Endodermal cell (in vitro differentiated cells): ENCODE measurements around the gene LLCFC1. TPM values are rescaled to one million over a fixed set of nuclear protein-coding genes. Genes with fewer than 3 reads are reported as not detected.

Experiments used
- DNase-seq: peaks from one replicate; pipeline ENCODE4 v3.0.0-alpha.2; 2017
- H3K27ac ChIP-seq: 2 replicates; pipeline ENCODE4 v1.5.1; 2013; ENCODE audit warnings: mild to moderate bottlenecking, low read depth, low read length, moderate library complexity
- H3K27me3 ChIP-seq: 2 replicates; pipeline ENCODE4 v1.6.1; 2013; ENCODE audit warnings: mild to moderate bottlenecking, low read length, moderate library complexity; ENCODE audit not compliant: insufficient read depth, control insufficient read depth, poor library complexity, severe bottlenecking
- H3K36me3 ChIP-seq: 2 replicates; pipeline ENCODE4 v1.7.0; 2013; ENCODE audit warnings: mild to moderate bottlenecking, low read length, moderate library complexity; ENCODE audit not compliant: control insufficient read depth, insufficient read depth
- H3K4me1 ChIP-seq: one replicate; pipeline ENCODE4 v1.7.0; 2013; ENCODE audit warnings: low read length; ENCODE audit not compliant: control insufficient read depth, insufficient read depth
- H3K4me3 ChIP-seq: 2 replicates; pipeline ENCODE4 v1.5.1; 2013; ENCODE audit warnings: mild to moderate bottlenecking, low read length, moderate library complexity
- H3K9ac ChIP-seq: 2 replicates; pipeline ENCODE4 v1.6.1; 2013; ENCODE audit warnings: mild to moderate bottlenecking, low read length, moderate library complexity; ENCODE audit not compliant: poor library complexity, severe bottlenecking; ENCODE audit errors: extremely low read depth
- H3K9me3 ChIP-seq: 2 replicates; pipeline ENCODE4 v1.6.1; 2013; ENCODE audit warnings: mild to moderate bottlenecking, low read length, moderate library complexity; ENCODE audit not compliant: control insufficient read depth
- H3K27ac Mint-ChIP-seq: 2 replicates; pipeline ENCODE4 v1.8.0; 2020; ENCODE audit warnings: mixed read lengths
- H3K27me3 Mint-ChIP-seq: 2 replicates; pipeline ENCODE4 v1.8.0; 2021; ENCODE audit warnings: mild to moderate bottlenecking, mixed read lengths; ENCODE audit not compliant: insufficient read depth
- H3K36me3 Mint-ChIP-seq: 2 replicates; pipeline ENCODE4 v1.8.0; 2020; ENCODE audit warnings: low read depth, mixed read lengths
- H3K4me1 Mint-ChIP-seq: 2 replicates; pipeline ENCODE4 v1.8.0; 2020; ENCODE audit warnings: mixed read lengths
- H3K4me3 Mint-ChIP-seq: 2 replicates; pipeline ENCODE4 v1.8.0; 2020; ENCODE audit warnings: mild to moderate bottlenecking, moderate library complexity, mixed read lengths
- H3K9me3 Mint-ChIP-seq: 2 replicates; pipeline ENCODE4 v1.8.0; 2020; ENCODE audit warnings: mild to moderate bottlenecking, mixed read lengths
- WGBS, 2 experiments: methylation state at CpG; one replicate each; pipeline versions ENCODE4 v1.1.5 to v1.1.7; 2013; ENCODE audit warnings: missing lambda C conversion rate in 2 of 2, mixed read lengths in 1 of 2; ENCODE audit not compliant: insufficient coverage in 1 of 2, insufficient read length in 1 of 2; 5-methylcytosine and 5-hydroxymethylcytosine counted together
- total RNA-seq, 2 donors: library from RNA; stranded (reverse); fragmentation: NEBNext Ultra II Directional in 1 of 2; extraction: Animal tissue kit (Norgen Biotek cat#: 25700) in 1 of 2; gene quantifications; 2 replicates in 1 of 2; 3 replicates in 1 of 2; pipeline ENCODE4 v1.2.1, GENCODE V29; 2021
- TF ChIP-seq, protein P1 (sequence below): fragments of 200-600 bp; sonication (generic); conservative IDR thresholded peaks from 2 replicates; pipeline ENCODE4 v1.5.0; 2021; ENCODE audit warnings: antibody characterized with exemption, mild to moderate bottlenecking

LLCFC1 gene
- total RNA-seq, 2 donors from 2014 or later = not detected

DNA sequence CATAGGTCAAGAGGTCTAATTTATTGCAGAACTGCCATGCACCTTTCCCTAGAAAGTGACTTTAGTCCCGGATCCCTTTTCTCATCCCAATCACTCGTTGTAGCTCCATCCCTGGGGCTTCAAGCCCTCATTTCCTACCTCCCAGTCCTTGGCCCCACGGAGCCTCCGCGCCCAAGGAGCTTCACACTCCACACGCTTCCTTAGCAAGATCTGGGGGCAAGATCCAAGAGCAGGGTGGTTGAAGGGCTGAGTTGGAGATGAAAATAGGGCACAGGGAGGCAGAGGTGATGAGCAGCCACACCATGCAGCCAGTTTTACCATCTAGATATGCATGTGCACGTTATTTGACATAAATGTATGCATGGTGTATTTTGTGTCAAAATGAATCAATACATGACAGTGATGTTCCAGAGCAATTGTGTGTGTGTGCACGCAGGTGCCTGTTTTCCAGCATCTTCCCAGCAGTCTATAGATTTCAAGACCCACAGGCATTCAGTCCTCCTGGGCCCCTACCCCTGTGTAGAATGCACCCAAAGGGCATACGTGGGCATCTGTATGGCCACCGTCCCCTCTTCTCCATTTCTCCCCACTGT, 47.7 kb upstream of the LLCFC1 start:
- Mint-ChIP-seq H3K9me3 (peaks cover 4% of the 10 kb centered on the region), H3K27me3 (peaks cover 28% of the 10 kb centered on the region), H3K36me3 (no peaks in the 10 kb centered on the region), H3K27ac (no peak overlapping the region), H3K4me3 (no peak overlapping the region), H3K4me1 (peaks cover 14% of the 10 kb centered on the region)
- Histone ChIP-seq H3K9me3 (no peaks in the 10 kb centered on the region), H3K4me3 (no peak overlapping the region), H3K27me3 (no peaks in the 10 kb centered on the region), H3K4me1 (no peaks in the 10 kb centered on the region), H3K36me3 (no peaks in the 10 kb centered on the region), H3K9ac (no peak overlapping the region), H3K27ac (no peak overlapping the region)
- 89 to 92% methylated on average over 4 to 10 of the region's 10 CpGs for WGBS, 2 experiments
- TF ChIP-seq, protein P1, sequence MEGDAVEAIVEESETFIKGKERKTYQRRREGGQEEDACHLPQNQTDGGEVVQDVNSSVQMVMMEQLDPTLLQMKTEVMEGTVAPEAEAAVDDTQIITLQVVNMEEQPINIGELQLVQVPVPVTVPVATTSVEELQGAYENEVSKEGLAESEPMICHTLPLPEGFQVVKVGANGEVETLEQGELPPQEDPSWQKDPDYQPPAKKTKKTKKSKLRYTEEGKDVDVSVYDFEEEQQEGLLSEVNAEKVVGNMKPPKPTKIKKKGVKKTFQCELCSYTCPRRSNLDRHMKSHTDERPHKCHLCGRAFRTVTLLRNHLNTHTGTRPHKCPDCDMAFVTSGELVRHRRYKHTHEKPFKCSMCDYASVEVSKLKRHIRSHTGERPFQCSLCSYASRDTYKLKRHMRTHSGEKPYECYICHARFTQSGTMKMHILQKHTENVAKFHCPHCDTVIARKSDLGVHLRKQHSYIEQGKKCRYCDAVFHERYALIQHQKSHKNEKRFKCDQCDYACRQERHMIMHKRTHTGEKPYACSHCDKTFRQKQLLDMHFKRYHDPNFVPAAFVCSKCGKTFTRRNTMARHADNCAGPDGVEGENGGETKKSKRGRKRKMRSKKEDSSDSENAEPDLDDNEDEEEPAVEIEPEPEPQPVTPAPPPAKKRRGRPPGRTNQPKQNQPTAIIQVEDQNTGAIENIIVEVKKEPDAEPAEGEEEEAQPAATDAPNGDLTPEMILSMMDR = no peak
- DNase-seq = peak; percentile 39

DNA sequence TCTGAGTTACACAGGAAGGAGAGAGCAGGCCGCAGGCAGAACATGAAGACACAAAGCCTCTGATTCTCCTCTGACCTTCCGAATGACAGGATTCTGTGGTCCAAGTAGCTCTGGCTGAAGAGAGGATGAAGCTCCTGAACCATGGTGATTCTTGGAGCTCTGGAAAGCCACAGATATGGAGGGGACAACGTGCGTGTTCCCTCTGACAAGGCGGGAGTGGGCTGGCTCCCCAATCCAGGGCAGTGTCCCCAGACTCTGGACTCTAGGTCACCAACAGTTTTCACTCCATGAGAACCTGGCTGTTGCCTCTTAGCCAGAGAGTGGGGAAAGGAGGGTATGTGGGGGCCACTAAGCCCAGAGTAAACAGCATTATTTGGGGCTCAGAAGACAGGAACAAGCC, 46.3 kb upstream of the LLCFC1 start:
- Histone ChIP-seq H3K4me1 (no peaks in the 10 kb centered on the region), H3K27ac (no peak overlapping the region), H3K4me3 (no peak overlapping the region), H3K27me3 (peaks cover 9% of the 10 kb centered on the region), H3K9ac (no peak overlapping the region), H3K9me3 (no peaks in the 10 kb centered on the region), H3K36me3 (no peaks in the 10 kb centered on the region)
- TF ChIP-seq, protein P1 = no peak
- DNase-seq = peak; percentile 17
- Mint-ChIP-seq H3K27me3 (peaks cover 38% of the 10 kb centered on the region), H3K36me3 (no peaks in the 10 kb centered on the region), H3K9me3 (peaks cover 4% of the 10 kb centered on the region), H3K4me1 (peaks cover 13% of the 10 kb centered on the region), H3K27ac (no peak overlapping the region), H3K4me3 (no peak overlapping the region)
- whole genome bisulfite sequencing, 2 experiments = 87 to 94% methylated on average over 5 of the region's 5 CpGs

DNA sequence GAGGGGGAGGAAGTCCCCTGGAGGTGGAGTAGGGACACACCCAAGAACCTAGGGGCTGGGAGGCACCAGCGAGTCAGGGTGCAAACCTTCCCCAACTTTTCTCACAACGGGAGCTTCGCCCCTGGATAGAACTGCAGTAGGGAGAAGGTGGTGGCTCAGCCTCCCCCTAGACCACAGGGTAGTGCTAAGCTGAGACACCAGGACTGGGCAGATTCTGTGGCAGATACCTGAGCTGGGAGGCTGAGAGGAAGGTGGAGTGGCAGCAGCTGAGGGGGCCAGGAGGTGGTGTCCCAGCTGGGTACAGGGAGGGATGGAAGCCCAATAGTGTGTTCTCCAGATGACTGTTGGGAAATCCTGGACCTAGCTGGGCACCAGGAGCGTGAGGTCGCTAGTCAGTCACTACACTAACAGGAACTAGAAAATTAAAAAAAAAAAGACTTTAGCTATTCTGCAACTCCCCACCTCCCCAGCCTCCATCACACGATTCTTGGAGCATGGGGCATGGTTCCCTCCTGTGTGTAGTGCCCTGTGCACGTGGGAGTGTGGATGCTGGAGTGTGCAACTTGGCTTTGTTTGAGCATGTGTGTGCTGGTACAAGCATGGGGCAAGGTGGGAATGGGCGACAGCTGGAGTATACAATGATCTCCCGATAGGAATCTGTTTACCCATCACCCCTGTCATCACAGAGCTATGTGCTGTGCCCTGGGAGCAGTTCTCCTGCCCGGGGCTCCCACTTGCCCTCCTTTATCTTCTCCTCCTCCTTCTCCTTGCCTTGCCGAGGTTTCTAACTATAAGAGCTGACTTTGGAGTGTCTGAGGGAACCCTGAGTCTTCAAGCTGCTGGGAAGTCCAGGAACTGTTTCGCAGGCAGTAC, 44.9 kb upstream of the LLCFC1 start:
- H3K36me3 Mint-ChIP-seq = no peaks in the 10 kb centered on the region
- DNase-seq = peak; percentile 25
- H3K4me1 Mint-ChIP-seq = peaks cover 20% of the 10 kb centered on the region
- no peak overlapping the region for H3K4me3 Mint-ChIP-seq
- H3K36me3 ChIP-seq = no peaks in the 10 kb centered on the region
- no peaks in the 10 kb centered on the region for H3K4me1 ChIP-seq
- no peak overlapping the region for H3K4me3 ChIP-seq
- H3K27ac Mint-ChIP-seq = no peak overlapping the region
- H3K27me3 Mint-ChIP-seq = peaks cover 42% of the 10 kb centered on the region
- no peaks in the 10 kb centered on the region for H3K9me3 ChIP-seq
- 89 to 100% methylated on average over 5 to 12 of the region's 12 CpGs for WGBS, 2 experiments
- H3K9me3 Mint-ChIP-seq = peaks cover 4% of the 10 kb centered on the region
- H3K27ac ChIP-seq = no peak overlapping the region
- peaks cover 9% of the 10 kb centered on the region for H3K27me3 ChIP-seq
- H3K9ac ChIP-seq = no peak overlapping the region
- TF ChIP-seq, protein P1 = no peak
